GM23248 (cell line): ENCODE data around the gene GPHN.

Experiments
- EZH2 ChIP-seq: fragments of 200-600 bp; sonication (generic); IDR thresholded peaks from 2 replicates; pipeline ENCODE4 v1.6.1; 2018; ENCODE audit warnings: antibody characterized with exemption, mild to moderate bottlenecking; ENCODE audit not compliant: insufficient read depth, poor library complexity, severe bottlenecking
- EZH2phosphoT487 ChIP-seq: fragments of 200-600 bp; sonication (generic); IDR thresholded peaks from 2 replicates; pipeline ENCODE4 v1.6.1; 2018; ENCODE audit warnings: antibody characterized with exemption, moderate library complexity, mild to moderate bottlenecking, low read depth; ENCODE audit not compliant: insufficient read depth

DNA sequence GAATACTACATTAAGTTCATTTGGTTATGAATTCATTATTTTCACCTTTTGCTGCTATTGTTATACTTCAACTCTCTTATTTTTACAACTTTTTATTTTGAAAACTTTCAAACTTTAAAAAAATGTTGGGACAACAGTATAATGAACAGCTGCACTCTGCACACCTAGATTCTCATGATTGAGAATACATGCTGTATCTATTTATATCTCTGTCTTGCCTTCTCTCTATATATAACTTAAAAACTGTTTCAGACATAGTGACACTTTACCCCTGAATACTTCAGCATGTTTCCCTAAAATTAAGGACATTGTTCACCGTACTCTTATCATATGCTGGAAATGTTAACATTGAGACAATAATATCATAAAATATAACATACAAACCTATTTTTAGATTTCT is 237.1 kb downstream of the GPHN start:
- TF ChIP-seq EZH2 (no peak), EZH2phosphoT487 (no peak)
